Peyer's patch (tissue), 4 donors: ENCODE data around the gene SLC34A1.

Experiments used
- CTCF ChIP-seq, 6 experiments: fragments of 450-650 bp in 4 of 6; fragments of 200-600 bp in 2 of 6; sonication (generic) in 1 of 6; IDR thresholded peaks; one replicate each; pipeline ENCODE4 v1.5.1; 2017 to 2019; ENCODE audit warnings: antibody characterized with exemption in 6 of 6, mild to moderate bottlenecking in 3 of 6, moderate library complexity in 1 of 6
- POLR2A ChIP-seq, 2 donors: fragments of 450-650 bp; IDR thresholded peaks; one replicate each; pipeline ENCODE4 v1.5.1; 2017; ENCODE audit warnings: antibody characterized with exemption in 2 of 2, mild to moderate bottlenecking in 2 of 2, moderate library complexity in 2 of 2

DNA sequence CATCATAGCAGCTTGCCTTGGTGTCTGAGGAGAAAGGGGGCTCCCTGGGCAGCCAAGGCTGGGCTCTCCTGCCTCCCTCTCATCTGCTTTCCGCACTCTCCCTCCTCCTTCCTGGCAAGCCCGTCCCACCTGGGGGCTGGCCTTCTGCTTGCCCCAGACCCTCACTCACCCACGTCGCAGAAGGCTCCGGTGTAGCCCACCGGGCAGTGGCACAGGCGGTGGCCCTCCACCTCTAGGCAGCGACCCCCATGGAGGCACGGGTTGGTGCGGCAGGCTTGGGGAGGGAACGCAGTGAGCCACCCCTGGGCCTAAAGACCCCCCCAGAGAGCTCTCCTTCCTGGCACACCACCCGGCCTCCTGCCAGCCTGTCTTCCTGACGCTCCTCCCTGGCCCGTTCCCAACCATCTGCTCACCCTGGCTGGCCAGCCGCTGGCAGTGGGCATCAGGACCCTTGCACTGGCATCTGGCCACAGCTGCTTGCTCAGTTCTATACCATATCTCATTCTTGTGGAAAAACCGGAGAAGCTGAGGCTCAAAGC, 20.5 kb downstream of the SLC34A1 start:
- TF ChIP-seq CTCF (IDR thresholded peaks at IDR 0.05), result no peak
- no peak for TF ChIP-seq POLR2A (IDR thresholded peaks at IDR 0.05)
